GM23338 (cell line): ENCODE results near the gene B4GALT3. TPM values are rescaled to one million over a fixed set of nuclear protein-coding genes. Genes with fewer than 3 reads are reported as not detected.

Source experiments
- ATAC-seq: fragments of 200-7000 bp; cut with Tn5 transposase; 3 replicates; pipeline ENCODE4 v1.9.1; 2020
- DNase-seq: peaks from one replicate; pipeline ENCODE4 v3.0.0-alpha.2; 2015; ENCODE audit warnings: low spot score
- H2AFZ ChIP-seq: fragments of 200-600 bp; sonication (generic); 2 replicates; pipeline ENCODE4 v1.8.0; 2016; ENCODE audit warnings: antibody characterized with exemption, mild to moderate bottlenecking, moderate library complexity
- H3F3A ChIP-seq: fragments of 200-600 bp; sonication (generic); replicated peaks from 2 replicates; pipeline ENCODE4 v1.8.0; 2017; ENCODE audit warnings: antibody characterized with exemption, mixed run types, low read depth
- H3K27ac ChIP-seq: fragments of 200-600 bp; sonication (generic); 2 replicates; pipeline ENCODE4 v1.6.1; 2016; ENCODE audit warnings: low read depth
- H3K27me3 ChIP-seq: fragments of 200-600 bp; sonication (generic); 2 replicates; pipeline ENCODE4 v1.8.0; 2016; ENCODE audit warnings: mild to moderate bottlenecking, mixed run types, moderate library complexity; ENCODE audit not compliant: insufficient read depth
- H3K36me3 ChIP-seq: fragments of 200-600 bp; sonication (generic); 2 replicates; pipeline ENCODE4 v1.8.0; 2016; ENCODE audit warnings: mild to moderate bottlenecking; ENCODE audit not compliant: insufficient read depth
- H3K4me1 ChIP-seq: fragments of 200-600 bp; sonication (generic); 2 replicates; pipeline ENCODE4 v1.8.0; 2016; ENCODE audit warnings: mild to moderate bottlenecking, moderate library complexity; ENCODE audit not compliant: insufficient read depth
- H3K4me2 ChIP-seq: fragments of 200-600 bp; sonication (generic); 2 replicates; pipeline ENCODE4 v1.7.1; 2017; ENCODE audit warnings: mixed run types
- H3K4me3 ChIP-seq: fragments of 200-600 bp; sonication (generic); 2 replicates; pipeline ENCODE4 v1.6.1; 2016; ENCODE audit warnings: mixed run types
- H3K79me2 ChIP-seq: fragments of 200-600 bp; sonication (generic); replicated peaks from 2 replicates; pipeline ENCODE4 v1.8.0; 2017; ENCODE audit warnings: mild to moderate bottlenecking; ENCODE audit not compliant: insufficient read depth
- H3K9me2 ChIP-seq: fragments of 200-600 bp; sonication (generic); 2 replicates; pipeline ENCODE4 v1.8.0; 2017; ENCODE audit not compliant: insufficient read depth
- H4K20me1 ChIP-seq: fragments of 200-600 bp; sonication (generic); replicated peaks from 2 replicates; pipeline ENCODE4 v1.8.0; 2017; ENCODE audit warnings: mild to moderate bottlenecking; ENCODE audit not compliant: insufficient read depth
- H3K27ac Mint-ChIP-seq: 2 replicates; pipeline ENCODE4 v1.8.0; 2020; ENCODE audit warnings: inconsistent platforms, mild to moderate bottlenecking, moderate library complexity, mixed read lengths
- H3K27me3 Mint-ChIP-seq: 3 replicates; pipeline ENCODE4 v1.8.0; 2022; ENCODE audit warnings: low read depth, mild to moderate bottlenecking, moderate library complexity, mixed read lengths, inconsistent platforms; ENCODE audit not compliant: insufficient read depth, poor library complexity
- H3K36me3 Mint-ChIP-seq: 3 replicates; pipeline ENCODE4 v1.8.0; 2021; ENCODE audit warnings: low read depth, mild to moderate bottlenecking, inconsistent platforms, moderate library complexity, mixed read lengths
- H3K4me1 Mint-ChIP-seq: 3 replicates; pipeline ENCODE4 v1.8.0; 2020; ENCODE audit warnings: mild to moderate bottlenecking, inconsistent platforms, mixed read lengths
- H3K4me3 Mint-ChIP-seq: 3 replicates; pipeline ENCODE4 v1.8.0; 2021; ENCODE audit warnings: moderate library complexity, mild to moderate bottlenecking, inconsistent platforms, mixed read lengths
- H3K9me3 Mint-ChIP-seq: 3 replicates; pipeline ENCODE4 v1.8.0; 2020; ENCODE audit warnings: moderate library complexity, mild to moderate bottlenecking, inconsistent platforms, mixed read lengths
- CREB1 ChIP-seq: fragments of 250-450 bp; sonication (Bioruptor Pico); IDR thresholded peaks from 2 replicates; pipeline ENCODE4 v1.5.0; 2020; ENCODE audit warnings: low read depth, mild to moderate bottlenecking, moderate library complexity
- EZH2phosphoT487 ChIP-seq: fragments of 200-600 bp; sonication (generic); IDR thresholded peaks from one replicate; pipeline ENCODE4 v1.8.1; 2018; ENCODE audit warnings: antibody characterized with exemption; ENCODE audit not compliant: unreplicated experiment
- JUNB ChIP-seq: IDR thresholded peaks from one replicate; pipeline ENCODE4 v1.6.1; 2016; ENCODE audit warnings: antibody characterized with exemption; ENCODE audit not compliant: unreplicated experiment
- NANOG ChIP-seq: IDR thresholded peaks from 2 replicates; pipeline ENCODE4 v1.6.1; 2016; ENCODE audit warnings: antibody characterized with exemption, borderline replicate concordance
- POLR2AphosphoS5 ChIP-seq: IDR thresholded peaks from 2 replicates; pipeline ENCODE4 v1.6.1; 2016; ENCODE audit warnings: antibody characterized with exemption, low read depth
- STAT1 ChIP-seq: IDR thresholded peaks from one replicate; pipeline ENCODE4 v1.6.1; 2016; ENCODE audit warnings: antibody characterized with exemption; ENCODE audit not compliant: unreplicated experiment
- ZNF114 ChIP-seq: fragments of 250-450 bp; sonication (Bioruptor Pico); IDR thresholded peaks from 2 replicates; pipeline ENCODE4 v1.5.0; 2020; ENCODE audit warnings: mild to moderate bottlenecking, moderate library complexity
- ZNF331 ChIP-seq: fragments of 250-450 bp; sonication (Bioruptor Pico); IDR thresholded peaks from 2 replicates; pipeline ENCODE4 v1.5.0; 2020; ENCODE audit warnings: low read depth, mild to moderate bottlenecking, moderate library complexity
- polyA plus RNA-seq: library from polyadenylated mRNA; unstranded; fragments of >200 nt; fragmentation: Nextera tagmentation; extraction: Ambion mirVana; gene quantifications from 2 replicates; pipeline ENCODE4 v1.2.1, GENCODE V29; 2016
- total RNA-seq: library from RNA; depleted of rRNA; stranded (reverse); fragments of >200 nt; shearing (Covaris generic); gene quantifications from 2 replicates; pipeline ENCODE4 v1.2.3, GENCODE V29; 2014
- TF ChIP-seq, protein P1 (sequence below), 2 experiments: fragments of 200-600 bp in 1 of 2; sonication (generic) in 1 of 2; conservative IDR thresholded peaks; 2 replicates each; pipeline versions ENCODE4 v1.5.1 to v1.6.1; 2016 to 2017; ENCODE audit warnings: antibody characterized with exemption in 2 of 2, low read depth in 2 of 2, mild to moderate bottlenecking in 2 of 2, moderate library complexity in 1 of 2
- TF ChIP-seq, protein P2 (sequence below): fragments of 250-450 bp; sonication (Bioruptor Pico); IDR thresholded peaks from 2 replicates; pipeline ENCODE4 v1.5.0; 2020; ENCODE audit warnings: mild to moderate bottlenecking, moderate library complexity
- TF ChIP-seq, protein P3 (sequence below): IDR thresholded peaks from one replicate; pipeline ENCODE4 v1.6.1; 2018; ENCODE audit warnings: antibody characterized with exemption; ENCODE audit not compliant: unreplicated experiment
- TF ChIP-seq, protein P4 (sequence below): IDR thresholded peaks from 2 replicates; pipeline ENCODE4 v1.6.1; 2016; ENCODE audit warnings: antibody characterized with exemption

Gene B4GALT3
- total and polyA plus RNA-seq, 2 experiments from 2014 or later: 24.2 to 35.8 TPM

DNA sequence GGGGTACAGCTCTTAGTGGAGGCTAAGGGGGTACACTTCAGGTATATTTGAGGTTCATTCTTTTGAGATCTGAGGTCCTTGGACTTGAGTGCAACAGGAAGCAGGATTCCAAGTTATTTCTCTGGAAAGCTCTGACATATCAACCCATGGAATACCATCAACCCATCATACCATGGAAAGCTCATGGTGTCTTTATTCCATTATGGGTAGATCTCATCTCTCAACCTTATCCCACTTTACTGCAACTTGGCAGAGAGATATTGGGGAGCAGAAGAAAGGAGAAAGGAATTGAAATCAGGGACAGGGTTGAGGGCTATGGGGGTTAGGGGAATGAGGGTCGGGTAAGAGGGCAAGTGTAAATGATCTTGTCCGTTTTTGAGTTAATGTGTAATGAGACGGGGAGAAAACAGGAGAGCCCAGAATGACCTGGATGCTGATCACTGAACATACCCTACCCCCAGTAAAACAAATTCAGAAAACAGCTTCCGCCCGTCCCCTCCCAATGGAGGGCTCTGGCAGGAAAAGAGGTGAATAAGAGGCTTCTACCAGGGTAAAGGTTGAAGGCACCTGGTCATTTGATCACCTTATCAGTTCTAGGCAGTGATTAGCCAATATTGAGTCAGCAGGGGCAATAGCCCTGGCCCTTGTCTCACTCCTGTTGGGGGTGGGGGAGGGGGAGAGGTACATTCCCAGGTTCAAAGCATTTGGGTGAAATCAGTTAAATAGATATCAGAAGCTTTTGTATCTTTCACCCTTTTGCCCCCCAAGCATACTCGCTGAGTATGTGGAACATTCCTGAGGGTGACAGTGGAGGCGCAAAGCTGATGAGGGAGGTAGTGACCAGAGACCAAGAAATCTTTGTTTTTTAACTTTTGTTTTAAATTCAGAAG lies 46.7 kb upstream of the B4GALT3 start:
- Histone ChIP-seq H2AFZ (peak overlapping the region; percentile 57; the same call in 1 of the 2 replicates), H3K27me3 (no peaks in the 10 kb centered on the region), H3K79me2 (no peaks in the 10 kb centered on the region), H4K20me1 (no peaks in the 10 kb centered on the region), H3K4me1 (peaks cover 13% of the 10 kb centered on the region), H3K9me2 (no peaks in the 10 kb centered on the region), H3F3A (no peaks in the 10 kb centered on the region), H3K4me2 (no peak overlapping the region), H3K36me3 (peaks cover 6% of the 10 kb centered on the region), H3K4me3 (no peak overlapping the region), H3K27ac (no peak overlapping the region)
- peaks cover 30% of the 10 kb centered on the region for H3K4me1 Mint-ChIP-seq
- ATAC-seq (no peak), DNase-seq (peak; percentile 23)
- TF ChIP-seq EZH2phosphoT487: no peak
- TF ChIP-seq, protein P1, sequence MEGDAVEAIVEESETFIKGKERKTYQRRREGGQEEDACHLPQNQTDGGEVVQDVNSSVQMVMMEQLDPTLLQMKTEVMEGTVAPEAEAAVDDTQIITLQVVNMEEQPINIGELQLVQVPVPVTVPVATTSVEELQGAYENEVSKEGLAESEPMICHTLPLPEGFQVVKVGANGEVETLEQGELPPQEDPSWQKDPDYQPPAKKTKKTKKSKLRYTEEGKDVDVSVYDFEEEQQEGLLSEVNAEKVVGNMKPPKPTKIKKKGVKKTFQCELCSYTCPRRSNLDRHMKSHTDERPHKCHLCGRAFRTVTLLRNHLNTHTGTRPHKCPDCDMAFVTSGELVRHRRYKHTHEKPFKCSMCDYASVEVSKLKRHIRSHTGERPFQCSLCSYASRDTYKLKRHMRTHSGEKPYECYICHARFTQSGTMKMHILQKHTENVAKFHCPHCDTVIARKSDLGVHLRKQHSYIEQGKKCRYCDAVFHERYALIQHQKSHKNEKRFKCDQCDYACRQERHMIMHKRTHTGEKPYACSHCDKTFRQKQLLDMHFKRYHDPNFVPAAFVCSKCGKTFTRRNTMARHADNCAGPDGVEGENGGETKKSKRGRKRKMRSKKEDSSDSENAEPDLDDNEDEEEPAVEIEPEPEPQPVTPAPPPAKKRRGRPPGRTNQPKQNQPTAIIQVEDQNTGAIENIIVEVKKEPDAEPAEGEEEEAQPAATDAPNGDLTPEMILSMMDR (conservative IDR thresholded peaks at IDR 0.05; ENCODE audit: low read depth in 2 of 2): no peak
- no peak for TF ChIP-seq NANOG
- TF ChIP-seq POLR2AphosphoS5: no peak
- no peak for TF ChIP-seq STAT1
- no peak for TF ChIP-seq ZNF114 (CRISPR knock-in tag)
- TF ChIP-seq ZNF331: no peak
- no peak for TF ChIP-seq JUNB
- TF ChIP-seq, protein P2, sequence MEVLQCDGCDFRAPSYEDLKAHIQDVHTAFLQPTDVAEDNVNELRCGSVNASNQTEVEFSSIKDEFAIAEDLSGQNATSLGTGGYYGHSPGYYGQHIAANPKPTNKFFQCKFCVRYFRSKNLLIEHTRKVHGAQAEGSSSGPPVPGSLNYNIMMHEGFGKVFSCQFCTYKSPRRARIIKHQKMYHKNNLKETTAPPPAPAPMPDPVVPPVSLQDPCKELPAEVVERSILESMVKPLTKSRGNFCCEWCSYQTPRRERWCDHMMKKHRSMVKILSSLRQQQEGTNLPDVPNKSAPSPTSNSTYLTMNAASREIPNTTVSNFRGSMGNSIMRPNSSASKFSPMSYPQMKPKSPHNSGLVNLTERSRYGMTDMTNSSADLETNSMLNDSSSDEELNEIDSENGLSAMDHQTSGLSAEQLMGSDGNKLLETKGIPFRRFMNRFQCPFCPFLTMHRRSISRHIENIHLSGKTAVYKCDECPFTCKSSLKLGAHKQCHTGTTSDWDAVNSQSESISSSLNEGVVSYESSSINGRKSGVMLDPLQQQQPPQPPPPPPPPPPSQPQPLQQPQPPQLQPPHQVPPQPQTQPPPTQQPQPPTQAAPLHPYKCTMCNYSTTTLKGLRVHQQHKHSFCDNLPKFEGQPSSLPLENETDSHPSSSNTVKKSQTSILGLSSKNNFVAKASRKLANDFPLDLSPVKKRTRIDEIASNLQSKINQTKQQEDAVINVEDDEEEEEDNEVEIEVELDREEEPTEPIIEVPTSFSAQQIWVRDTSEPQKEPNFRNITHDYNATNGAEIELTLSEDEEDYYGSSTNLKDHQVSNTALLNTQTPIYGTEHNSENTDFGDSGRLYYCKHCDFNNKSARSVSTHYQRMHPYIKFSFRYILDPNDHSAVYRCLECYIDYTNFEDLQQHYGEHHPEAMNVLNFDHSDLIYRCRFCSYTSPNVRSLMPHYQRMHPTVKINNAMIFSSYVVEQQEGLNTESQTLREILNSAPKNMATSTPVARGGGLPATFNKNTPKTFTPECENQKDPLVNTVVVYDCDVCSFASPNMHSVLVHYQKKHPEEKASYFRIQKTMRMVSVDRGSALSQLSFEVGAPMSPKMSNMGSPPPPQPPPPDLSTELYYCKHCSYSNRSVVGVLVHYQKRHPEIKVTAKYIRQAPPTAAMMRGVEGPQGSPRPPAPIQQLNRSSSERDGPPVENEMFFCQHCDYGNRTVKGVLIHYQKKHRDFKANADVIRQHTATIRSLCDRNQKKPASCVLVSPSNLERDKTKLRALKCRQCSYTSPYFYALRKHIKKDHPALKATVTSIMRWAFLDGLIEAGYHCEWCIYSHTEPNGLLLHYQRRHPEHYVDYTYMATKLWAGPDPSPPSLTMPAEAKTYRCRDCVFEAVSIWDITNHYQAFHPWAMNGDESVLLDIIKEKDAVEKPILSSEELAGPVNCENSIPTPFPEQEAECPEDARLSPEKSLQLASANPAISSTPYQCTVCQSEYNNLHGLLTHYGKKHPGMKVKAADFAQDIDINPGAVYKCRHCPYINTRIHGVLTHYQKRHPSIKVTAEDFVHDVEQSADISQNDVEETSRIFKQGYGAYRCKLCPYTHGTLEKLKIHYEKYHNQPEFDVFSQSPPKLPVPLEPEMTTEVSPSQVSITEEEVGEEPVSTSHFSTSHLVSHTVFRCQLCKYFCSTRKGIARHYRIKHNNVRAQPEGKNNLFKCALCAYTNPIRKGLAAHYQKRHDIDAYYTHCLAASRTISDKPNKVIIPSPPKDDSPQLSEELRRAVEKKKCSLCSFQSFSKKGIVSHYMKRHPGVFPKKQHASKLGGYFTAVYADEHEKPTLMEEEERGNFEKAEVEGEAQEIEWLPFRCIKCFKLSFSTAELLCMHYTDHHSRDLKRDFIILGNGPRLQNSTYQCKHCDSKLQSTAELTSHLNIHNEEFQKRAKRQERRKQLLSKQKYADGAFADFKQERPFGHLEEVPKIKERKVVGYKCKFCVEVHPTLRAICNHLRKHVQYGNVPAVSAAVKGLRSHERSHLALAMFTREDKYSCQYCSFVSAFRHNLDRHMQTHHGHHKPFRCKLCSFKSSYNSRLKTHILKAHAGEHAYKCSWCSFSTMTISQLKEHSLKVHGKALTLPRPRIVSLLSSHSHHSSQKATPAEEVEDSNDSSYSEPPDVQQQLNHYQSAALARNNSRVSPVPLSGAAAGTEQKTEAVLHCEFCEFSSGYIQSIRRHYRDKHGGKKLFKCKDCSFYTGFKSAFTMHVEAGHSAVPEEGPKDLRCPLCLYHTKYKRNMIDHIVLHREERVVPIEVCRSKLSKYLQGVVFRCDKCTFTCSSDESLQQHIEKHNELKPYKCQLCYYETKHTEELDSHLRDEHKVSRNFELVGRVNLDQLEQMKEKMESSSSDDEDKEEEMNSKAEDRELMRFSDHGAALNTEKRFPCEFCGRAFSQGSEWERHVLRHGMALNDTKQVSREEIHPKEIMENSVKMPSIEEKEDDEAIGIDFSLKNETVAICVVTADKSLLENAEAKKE (CRISPR knock-in tag): no peak
- no peak for TF ChIP-seq CREB1
- TF ChIP-seq, protein P3, sequence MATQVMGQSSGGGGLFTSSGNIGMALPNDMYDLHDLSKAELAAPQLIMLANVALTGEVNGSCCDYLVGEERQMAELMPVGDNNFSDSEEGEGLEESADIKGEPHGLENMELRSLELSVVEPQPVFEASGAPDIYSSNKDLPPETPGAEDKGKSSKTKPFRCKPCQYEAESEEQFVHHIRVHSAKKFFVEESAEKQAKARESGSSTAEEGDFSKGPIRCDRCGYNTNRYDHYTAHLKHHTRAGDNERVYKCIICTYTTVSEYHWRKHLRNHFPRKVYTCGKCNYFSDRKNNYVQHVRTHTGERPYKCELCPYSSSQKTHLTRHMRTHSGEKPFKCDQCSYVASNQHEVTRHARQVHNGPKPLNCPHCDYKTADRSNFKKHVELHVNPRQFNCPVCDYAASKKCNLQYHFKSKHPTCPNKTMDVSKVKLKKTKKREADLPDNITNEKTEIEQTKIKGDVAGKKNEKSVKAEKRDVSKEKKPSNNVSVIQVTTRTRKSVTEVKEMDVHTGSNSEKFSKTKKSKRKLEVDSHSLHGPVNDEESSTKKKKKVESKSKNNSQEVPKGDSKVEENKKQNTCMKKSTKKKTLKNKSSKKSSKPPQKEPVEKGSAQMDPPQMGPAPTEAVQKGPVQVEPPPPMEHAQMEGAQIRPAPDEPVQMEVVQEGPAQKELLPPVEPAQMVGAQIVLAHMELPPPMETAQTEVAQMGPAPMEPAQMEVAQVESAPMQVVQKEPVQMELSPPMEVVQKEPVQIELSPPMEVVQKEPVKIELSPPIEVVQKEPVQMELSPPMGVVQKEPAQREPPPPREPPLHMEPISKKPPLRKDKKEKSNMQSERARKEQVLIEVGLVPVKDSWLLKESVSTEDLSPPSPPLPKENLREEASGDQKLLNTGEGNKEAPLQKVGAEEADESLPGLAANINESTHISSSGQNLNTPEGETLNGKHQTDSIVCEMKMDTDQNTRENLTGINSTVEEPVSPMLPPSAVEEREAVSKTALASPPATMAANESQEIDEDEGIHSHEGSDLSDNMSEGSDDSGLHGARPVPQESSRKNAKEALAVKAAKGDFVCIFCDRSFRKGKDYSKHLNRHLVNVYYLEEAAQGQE: no peak
- TF ChIP-seq, protein P4, sequence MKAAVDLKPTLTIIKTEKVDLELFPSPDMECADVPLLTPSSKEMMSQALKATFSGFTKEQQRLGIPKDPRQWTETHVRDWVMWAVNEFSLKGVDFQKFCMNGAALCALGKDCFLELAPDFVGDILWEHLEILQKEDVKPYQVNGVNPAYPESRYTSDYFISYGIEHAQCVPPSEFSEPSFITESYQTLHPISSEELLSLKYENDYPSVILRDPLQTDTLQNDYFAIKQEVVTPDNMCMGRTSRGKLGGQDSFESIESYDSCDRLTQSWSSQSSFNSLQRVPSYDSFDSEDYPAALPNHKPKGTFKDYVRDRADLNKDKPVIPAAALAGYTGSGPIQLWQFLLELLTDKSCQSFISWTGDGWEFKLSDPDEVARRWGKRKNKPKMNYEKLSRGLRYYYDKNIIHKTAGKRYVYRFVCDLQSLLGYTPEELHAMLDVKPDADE: no peak
- peaks cover 6% of the 10 kb centered on the region for H3K27me3 Mint-ChIP-seq
- no peak overlapping the region; the same call in 2 of the 3 replicates for H3K4me3 Mint-ChIP-seq
- H3K27ac Mint-ChIP-seq: no peak overlapping the region
- H3K9me3 Mint-ChIP-seq: no peaks in the 10 kb centered on the region
- H3K36me3 Mint-ChIP-seq: peaks cover 14% of the 10 kb centered on the region
